H1 (cell line): ENCODE data around the gene TRPC4.

Experiments
- ASH2L ChIP-seq: fragments of 200-600, 300-600 bp; sonication (generic); IDR thresholded peaks from one replicate; pipeline ENCODE4 v1.7.1; 2017; ENCODE audit warnings: low read length
- ATF2 ChIP-seq: IDR thresholded peaks from 2 replicates; pipeline ENCODE4 v1.6.1; 2012; ENCODE audit warnings: low read length, inconsistent platforms
- CHD1 ChIP-seq: IDR thresholded peaks from 2 replicates; pipeline ENCODE4 v1.6.1; 2012; ENCODE audit warnings: low read depth, low read length, improper control_type of control experiment
- CTCF ChIP-seq, 3 experiments: IDR thresholded peaks; 1 replicate in 2 of 3; 2 replicates in 1 of 3; pipeline versions ENCODE4 v1.5.1 to v1.6.1; 2011; ENCODE audit warnings: low read length in 3 of 3, mild to moderate bottlenecking in 3 of 3, inconsistent platforms in 2 of 3, low read depth in 1 of 3, moderate library complexity in 1 of 3; ENCODE audit not compliant: insufficient read depth in 1 of 3; ENCODE audit errors: control extremely low read depth in 1 of 3
- JUN ChIP-seq: IDR thresholded peaks from 2 replicates; pipeline ENCODE4 v1.6.1; 2011; ENCODE audit warnings: low read depth, mild to moderate bottlenecking, improper control_type of control experiment, low read length
- POLR2A ChIP-seq, 2 experiments: IDR thresholded peaks; 1 replicate in 1 of 2; 2 replicates in 1 of 2; pipeline ENCODE4 v1.6.1; 2011; ENCODE audit warnings: low read depth in 2 of 2, low read length in 2 of 2, mild to moderate bottlenecking in 2 of 2; ENCODE audit errors: control extremely low read depth in 1 of 2
- POLR2AphosphoS5 ChIP-seq: IDR thresholded peaks from 2 replicates; pipeline ENCODE4 v1.6.1; 2011; ENCODE audit warnings: low read depth, low read length
- TEAD4 ChIP-seq: IDR thresholded peaks from 2 replicates; pipeline ENCODE4 v1.6.1; 2012; ENCODE audit warnings: low read depth, low read length, inconsistent platforms, mixed read lengths
- ZNF274 ChIP-seq: IDR thresholded peaks from 2 replicates; pipeline ENCODE4 v1.7.0; 2012; ENCODE audit warnings: low read length, borderline replicate concordance; ENCODE audit errors: extremely low read depth

GRCh38 chr13:37616131-37616530 lies 253.4 kb downstream of the TRPC4 start:
- TF ChIP-seq JUN (no peak), CTCF (IDR thresholded peaks at IDR 0.05; ENCODE audit: control extremely low read depth in 1 of 3, insufficient read depth in 1 of 3, low read depth in 1 of 3, low read length in 3 of 3) (no peak), POLR2AphosphoS5 (no peak), TEAD4 (no peak), ASH2L (no peak), ZNF274 (no peak), POLR2A (IDR thresholded peaks at IDR 0.05; ENCODE audit: control extremely low read depth in 1 of 2, low read depth in 2 of 2, low read length in 2 of 2) (no peak), CHD1 (no peak), ATF2 (no peak)
